Measurements from ENCODE around the gene GUCY2C.

Gene GUCY2C

DNA sequence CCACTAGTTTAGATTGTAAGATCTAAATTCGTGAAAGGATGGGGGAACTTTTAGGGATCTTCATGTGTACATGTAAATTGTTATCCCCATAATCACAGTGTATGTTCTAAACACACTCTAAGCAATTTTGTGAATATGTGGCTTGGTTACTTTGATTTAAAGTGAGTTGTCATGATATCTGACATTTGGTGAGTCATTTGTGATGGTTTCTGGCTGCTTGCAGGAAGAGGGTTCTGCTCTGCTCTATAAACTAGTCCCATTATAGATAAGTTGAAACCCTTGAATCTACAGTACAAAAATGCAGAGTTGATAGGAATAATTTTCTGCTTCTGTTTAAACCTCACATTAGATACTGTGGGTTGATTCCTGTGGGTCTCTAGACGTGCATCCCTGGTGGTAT is 14.8 kb downstream of the GUCY2C start:
- DNase-seq (ENCODE audit: low read depth) = no peak

DNA sequence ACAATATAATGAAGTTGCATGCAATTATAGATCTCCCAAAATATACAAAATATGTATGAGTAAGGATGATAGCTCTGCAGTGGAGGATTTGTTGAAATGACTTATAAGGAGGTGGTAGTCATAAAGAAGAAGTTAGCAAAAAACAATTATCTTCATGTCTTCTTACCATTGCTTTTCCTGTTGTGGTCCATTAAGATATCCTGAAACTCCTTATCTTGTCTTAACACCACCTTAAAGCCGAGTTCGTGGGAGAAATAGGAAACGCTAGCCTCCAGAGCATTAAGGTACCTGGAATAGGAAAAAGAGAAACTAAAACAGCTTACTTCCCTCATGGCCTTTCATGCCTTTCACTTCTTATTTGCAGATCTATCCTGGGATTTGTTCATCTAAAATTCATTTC is 15.2 kb downstream of the GUCY2C start:
- DNase-seq (ENCODE audit: low read depth) = no peak

DNA sequence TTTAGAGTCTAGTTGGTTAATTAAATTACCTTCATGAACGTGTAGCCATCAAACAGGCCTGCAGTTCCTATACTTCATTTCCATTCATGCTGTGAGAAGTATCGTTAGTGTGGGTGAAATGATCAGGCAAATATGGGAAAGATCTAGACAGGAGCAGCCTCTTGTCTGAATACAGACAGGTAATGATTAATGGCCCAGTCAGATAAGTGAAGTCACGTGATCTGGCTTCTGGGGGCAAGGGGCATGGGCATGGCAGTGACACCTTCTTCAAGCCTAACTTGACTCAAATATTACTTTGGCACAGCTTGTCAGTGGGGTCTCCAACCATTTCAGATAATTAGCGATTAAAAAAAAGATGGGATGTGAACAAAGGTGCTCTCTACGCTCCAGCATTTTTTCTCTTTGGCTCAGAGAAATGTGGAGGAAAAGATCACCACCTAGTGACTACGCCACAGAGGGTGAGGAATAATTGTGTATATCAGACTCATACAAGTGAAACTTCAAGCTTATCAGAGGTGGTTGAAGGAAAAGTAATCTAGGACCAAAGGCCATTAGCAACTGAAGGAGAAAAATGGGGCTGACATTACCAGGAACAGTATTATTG is 17.8 kb downstream of the GUCY2C start:
- no peak for DNase-seq (ENCODE audit: low read depth)

DNA sequence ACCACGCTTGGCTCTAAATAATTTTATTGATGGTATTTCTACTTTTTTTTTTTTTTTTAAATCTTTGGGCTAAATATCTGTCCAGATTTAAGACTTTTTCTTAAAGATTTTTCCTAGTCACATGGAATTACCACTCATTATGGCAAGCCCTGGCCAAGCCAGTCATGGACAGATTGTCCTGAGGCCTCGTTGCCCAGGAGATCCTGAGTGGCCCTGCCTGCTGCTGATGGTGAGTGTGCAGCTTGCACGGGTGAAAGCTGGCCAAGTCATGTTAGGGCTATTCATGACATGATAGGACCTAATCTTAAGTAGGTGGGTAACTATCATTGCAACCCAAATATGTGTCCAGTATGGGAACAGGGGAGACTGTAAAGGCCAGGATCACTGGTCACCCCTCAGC is 27.8 kb downstream of the GUCY2C start:
- no peak for DNase-seq (ENCODE audit: low read depth)

DNA sequence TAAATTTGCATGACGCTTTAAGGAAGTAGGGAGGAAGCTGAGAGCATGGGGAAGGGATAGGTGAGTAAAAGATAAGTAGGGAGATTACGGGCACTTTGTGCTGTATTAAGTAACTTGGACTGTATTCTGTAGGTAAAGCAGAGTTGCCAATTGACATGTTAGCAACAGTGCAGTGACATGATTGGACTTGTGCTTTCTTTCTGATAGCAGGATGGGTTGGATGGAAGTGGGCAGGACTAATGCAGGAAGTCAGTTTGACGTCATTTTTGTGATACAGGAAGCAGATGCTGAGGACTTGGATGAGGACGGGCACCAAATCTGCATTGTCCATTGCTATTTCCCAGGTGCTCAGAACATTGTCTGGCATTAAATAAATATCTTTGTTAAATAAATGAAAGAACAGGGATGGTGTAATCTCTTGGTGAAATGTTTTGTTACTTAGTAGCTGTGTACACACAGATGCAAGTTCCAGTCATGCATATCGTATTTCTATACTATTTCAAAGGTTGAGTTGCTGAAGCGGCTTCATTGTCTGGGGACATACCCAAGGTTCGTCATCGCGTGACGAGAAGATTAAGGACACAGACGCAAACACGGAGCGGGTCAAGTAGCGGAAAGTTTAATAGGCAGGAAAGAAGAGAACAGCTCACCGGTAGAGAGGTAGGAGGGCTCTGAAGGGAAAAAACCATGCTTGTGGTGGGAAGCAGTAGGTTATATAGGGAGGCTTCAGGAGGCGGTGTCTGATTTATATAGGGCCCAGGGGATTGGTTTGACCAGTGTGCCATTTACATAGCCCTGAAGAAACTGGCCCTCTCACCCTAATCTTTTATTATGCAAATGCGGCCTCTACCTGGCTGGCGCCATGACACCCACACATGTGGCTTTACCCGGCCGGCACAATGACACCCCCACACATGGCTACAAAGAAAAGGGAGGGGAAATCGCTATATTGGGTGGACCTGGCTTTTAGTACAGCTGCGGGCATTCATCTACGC is 30.7 kb downstream of the GUCY2C start:
- no peak for DNase-seq (ENCODE audit: low read depth)

DNA sequence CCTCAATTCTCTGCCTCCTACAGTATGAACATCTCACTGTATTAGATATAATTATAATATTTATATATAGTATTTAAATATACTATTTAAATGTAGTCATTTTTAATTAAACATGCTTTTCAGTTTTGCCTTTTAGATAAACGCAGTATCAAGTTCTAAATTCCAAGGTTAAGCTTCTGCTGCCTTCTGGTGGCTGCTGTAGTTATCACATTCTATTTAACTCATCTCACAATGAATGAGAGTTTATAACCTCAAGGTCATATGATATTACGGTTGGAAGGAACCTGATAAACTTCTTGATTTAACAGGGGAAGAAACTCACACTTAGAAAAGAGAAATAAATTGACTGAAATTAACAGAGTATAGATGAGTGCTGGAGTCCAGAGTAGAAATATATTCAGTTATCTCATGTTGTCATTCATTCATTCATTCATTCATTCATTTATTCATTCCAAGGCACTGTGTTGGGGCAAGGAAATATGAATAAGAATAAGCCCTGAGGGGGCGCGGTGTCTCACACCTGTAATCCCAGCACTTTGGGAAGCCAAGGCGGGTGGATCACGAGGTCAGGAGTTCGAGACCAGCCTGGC is 31.9 kb downstream of the GUCY2C start:
- no peak for DNase-seq (ENCODE audit: low read depth)

DNA sequence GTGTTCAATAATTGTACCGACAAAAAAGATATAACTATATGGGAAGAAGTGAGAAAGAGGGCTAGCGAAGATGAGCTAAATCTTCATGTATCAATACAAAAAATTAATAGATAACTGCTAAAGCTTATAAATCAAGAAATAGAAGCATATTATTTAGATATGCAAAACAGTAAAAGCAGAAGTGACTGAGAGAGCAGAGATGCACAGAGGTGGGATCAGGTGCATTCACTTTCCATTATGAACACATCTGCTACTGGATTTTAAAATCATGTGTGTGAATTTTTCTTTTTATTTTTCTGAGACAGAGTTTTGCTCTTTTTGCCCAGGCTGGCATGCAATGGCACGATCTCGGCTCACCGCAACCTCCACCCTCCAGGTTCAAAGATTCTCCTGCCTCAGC is 33.4 kb downstream of the GUCY2C start:
- DNase-seq (ENCODE audit: low read depth) = no peak

DNA sequence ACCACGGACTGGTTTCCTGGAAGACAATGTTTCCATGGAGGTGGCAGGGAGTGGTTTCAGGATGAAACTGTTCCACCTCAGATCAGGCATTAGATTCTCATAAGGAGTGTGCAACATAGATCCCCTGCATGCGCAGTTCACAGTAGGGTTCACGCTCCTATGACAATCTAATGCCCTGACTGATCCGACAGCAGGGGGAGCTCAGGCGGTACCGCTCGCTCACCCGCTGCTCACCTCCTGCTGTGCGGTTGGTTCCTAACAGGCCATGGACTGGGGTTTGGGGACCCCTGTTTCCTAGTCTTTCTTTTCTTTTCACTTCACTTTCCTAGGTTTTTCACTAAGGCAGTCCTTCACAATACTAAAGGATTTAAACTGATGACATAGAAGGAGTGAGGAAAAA is 39.6 kb downstream of the GUCY2C start:
- no peak for DNase-seq (ENCODE audit: low read depth)

DNA sequence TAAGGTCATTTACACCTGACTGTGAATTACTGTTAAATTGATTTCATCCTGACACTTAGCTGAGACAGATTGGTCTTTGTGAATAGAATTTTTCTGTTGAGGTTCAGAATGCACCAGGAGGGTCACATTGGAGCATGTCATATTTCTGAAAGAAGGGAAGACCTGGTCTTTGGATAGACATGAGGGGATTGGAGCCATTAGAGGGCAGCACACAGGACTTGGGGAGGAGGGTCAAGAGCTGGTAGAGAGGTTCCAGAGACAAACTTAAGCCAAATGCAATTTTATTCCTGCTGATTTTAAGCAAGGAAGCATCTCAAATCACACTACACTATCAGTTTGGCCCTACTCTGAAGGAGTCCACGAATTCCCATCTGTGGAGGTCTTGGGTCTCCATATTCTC is 41.1 kb downstream of the GUCY2C start:
- no peak for DNase-seq (ENCODE audit: low read depth)

DNA sequence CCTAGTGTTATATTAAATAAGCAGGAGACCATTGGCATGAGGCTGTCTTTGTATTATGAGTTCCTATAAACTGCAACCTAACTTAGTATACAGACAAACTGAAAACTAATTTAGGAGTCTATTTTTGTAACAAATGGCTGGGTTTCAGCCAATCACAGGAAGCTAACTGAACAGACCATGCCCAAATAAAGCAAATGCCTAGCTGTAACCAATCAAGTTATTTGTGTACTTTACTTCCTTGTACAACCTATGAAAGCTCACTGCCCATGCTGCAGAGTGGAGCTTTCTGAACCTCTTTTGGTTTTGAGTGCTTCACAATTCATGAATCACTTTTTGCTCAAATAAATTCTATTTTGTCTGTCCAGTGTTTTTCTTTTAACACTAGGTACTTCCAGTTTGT is 41.6 kb downstream of the GUCY2C start:
- no peak for DNase-seq (ENCODE audit: low read depth)

DNA sequence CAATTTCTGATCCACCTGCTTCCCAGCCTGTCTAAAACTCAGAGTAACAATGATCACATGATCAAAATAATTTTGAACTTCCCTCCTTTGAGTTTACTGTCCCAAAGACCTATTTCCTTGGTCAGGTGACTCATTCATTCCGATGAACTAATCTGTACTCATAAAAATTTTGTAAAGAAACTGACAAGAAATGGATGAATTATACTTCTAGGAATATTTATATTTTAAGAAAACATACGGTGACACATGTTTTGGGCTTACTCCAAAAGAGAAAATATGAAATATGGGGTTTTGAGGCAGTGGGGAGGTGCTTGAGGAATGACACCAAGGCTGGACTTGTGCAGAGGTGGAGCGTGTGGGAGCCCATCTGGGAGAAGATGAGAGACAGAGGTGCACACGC is 42.0 kb downstream of the GUCY2C start:
- DNase-seq (ENCODE audit: low read depth) = no peak

DNA sequence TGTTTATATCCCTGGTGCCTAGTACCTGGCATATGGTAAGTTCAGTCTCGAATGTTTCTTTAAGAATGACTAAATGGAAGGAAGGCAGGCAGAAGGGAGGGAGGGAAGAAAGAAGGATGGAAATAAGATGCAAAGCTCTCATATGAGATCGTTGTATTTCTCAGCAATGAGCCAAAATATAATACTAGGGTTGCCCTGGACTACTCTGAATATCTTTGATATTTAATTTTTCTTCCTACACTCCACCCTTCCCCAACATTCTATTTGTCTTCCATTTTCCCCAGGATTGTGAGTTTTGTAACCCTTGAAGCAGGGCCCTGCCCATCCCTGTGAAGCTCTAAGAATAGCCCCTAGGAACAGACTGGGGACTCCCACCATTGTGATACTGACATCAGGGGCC is 43.9 kb downstream of the GUCY2C start:
- DNase-seq (ENCODE audit: low read depth) = no peak

DNA sequence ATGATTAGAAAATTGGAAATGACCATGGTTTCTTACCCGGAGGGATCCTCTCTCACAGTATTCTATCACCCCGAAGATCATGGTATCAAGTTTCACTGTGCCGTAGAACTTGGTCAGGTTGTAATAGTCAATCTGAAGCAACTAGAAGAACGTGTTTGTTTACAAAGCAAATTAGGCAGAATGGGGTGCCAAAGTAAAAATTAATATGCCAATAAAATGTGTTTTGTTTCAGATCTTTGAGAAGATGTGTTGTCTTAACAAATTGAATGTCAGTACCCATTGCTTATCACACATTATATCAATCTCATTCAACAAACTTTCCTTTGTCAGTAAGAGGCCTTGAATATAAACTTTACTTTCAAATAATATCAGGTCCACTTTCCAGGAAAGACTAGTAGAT is 45.0 kb downstream of the GUCY2C start:
- DNase-seq (ENCODE audit: low read depth) = no peak

DNA sequence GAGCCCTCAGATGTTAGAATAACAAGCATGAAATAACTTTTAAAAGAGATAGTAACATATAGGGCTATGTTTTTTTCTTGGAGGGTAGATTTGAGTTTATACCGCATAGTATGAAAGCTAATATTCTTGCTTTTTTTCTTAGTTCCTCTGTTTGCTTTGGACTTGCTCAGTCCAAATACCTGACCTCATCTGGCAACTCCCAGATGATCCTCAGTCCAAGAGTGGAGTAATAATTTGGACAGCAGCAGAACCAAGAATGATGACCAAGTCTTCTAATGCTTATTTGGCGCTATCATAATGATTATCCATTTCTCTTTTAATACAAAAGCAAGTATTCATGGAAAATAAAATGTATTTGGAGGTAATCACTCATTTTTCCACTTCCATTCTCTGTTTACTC is 45.6 kb downstream of the GUCY2C start:
- DNase-seq (ENCODE audit: low read depth) = no peak

DNA sequence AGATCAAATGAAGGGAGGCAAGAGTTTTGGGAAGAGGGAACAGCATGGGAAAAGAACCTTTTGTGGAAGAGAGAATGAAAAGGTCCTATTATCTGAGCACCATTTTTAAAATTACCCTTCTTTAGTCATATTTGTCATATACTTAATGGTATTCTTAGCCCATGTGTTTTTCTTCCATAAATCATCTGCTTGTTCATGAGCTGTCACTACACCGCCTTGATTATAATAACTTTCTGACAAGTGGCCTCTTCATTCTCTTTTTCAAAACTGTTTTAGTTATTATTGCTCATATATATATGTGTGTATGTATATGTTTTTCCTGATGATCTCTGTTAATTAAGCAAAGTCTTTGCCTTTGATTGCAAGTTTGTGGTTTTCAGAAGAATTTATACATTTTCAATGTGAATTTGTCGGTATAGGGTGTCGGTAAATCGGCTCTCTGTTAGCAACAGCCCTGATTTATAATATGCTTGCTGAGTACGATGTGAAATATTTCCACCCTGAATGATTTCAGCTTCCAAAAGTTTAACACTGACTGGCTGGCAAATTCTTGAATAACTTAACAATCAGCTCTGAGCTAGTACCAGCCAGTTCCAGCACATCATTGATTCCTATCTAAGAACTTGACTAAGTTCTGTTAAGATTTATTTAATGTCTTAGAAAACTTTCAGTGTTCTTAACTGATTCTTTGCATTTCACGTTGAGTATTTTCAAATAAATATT is 49.2 kb downstream of the GUCY2C start:
- DNase-seq (ENCODE audit: low read depth) = no peak

DNA sequence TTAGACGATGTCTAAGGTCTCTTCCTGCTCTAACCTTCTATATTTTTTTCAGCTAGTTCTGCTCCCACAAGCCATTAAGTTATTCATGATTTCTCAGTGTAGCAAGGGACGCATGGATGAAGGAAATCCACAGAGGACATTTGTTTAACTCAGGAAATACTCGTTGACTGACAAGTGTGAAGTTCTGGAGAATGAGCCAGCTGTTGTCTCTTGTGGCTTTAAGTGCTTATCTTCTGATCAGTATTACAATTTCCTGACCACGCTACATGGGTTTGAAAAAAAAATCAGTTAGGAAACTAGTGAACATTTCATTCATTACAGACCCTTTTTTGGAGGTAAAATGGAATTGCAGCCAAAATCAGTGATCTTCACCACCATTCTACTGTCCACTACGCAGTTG is 53.1 kb downstream of the GUCY2C start:
- DNase-seq (ENCODE audit: low read depth) = no peak

DNA sequence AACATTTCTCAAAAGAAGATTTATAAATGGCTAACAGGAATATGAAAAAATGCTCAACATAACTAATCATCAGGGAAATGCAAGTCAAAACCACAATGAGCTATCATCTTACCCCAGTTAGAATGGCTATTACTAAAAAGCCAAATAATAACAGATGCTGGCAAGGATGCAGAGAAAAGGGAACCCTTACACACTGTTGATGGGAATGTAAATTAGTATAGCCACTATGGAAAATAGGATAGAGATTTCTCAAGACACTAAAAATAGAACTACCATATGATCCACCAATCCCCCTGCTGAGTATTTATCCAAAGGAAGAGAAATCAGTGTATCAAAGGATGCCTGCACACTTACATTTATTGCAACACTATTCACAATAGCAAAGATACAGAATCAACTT is 58.3 kb downstream of the GUCY2C start:
- DNase-seq (ENCODE audit: low read depth) = no peak

DNA sequence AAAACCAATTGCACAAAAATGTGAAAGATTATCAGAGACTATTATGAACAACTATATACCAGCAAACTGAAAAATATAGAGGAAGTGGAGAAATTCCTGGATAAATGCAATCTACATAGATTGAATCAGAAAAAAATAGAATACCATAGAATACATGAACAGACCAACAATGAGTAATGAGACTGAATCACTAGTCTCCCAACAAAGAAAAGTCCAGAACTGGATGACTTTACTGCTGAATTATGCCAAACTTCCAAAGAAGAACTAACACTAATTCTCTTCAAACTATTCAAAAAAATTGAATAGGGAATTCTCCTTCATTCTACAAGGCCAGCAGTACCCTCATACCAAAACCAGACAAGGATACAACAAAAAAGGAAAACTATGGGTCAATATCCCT is 60.6 kb downstream of the GUCY2C start:
- DNase-seq (ENCODE audit: low read depth) = no peak

DNA sequence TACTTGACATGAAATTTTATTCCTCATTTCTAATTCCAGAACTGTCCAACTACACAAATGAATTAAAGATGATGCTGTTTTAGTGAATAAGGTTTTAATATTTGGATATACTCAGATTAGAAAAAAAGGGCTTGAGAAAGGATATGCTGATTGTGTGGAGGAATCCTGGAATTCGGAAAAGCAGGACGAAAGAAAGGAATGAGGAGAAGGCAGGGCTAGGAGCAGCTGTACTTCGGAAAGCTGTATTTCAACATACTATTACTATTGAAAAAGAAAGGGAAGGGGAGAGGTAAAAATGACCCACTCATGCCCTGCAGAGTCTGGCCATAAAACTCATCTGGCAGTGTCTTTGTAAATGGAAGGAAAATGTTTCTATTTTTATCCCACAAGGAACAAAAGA is 65.6 kb downstream of the GUCY2C start:
- no peak for DNase-seq (ENCODE audit: low read depth)

DNA sequence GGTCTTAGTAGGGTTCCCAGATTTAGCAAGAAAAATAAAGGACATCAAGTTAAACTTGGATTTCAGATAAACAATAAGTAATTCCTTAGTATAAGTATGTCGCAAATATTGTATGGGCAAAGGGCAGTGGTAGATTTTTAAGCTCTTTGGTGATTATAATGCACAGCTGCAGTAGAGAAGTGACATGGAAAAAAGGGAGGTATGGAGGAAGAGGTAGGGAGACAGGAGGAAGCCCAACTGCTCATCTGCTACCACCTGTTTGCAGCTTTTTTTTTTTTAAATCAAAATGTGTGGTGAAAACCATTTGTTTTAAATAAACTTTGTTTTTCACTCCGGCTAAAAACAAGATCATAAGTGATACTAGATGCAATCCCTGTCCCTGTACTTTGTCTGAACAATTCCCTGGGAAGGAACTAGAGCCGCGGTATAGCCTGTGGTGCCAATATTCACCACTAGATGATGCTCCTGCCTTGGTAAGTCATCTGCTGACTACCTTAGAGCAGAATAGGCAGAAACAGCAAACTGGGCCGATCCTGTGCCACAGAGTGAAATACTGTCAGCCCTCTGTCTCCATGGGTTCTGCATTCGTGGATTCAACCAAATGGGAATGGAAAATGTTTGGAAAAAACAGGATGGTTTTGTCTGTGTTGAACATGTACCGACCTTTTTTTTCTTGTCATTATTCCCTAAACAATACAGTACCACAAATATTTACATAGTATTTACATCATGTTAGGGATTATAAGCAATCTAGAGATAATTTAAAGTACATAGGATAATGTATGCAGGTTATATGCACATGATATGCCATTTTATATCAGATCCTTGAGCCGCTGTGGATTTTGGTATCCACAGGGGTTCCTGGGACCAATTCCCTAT is 66.3 kb downstream of the GUCY2C start:
- DNase-seq (ENCODE audit: low read depth) = peak; percentile 5

DNA sequence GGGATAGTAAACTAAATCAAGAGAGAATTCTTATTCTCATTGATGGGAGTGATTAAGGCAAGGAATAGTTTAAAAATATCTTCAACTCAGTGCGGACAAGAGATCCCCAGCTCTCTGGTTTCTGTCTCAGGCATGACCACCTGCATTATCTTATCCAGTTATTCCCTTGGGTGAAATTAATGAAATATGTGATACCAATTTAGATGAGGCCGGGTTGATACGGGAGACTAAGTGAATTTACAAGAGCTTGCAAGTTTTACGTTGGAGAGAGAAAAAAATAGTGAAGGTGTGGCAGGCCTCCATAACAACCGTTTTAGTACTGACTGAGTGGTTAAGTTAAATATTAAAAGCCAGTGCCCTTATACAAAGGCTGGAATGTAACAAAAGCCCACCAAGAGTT is 67.6 kb downstream of the GUCY2C start:
- DNase-seq (ENCODE audit: low read depth) = no peak

DNA sequence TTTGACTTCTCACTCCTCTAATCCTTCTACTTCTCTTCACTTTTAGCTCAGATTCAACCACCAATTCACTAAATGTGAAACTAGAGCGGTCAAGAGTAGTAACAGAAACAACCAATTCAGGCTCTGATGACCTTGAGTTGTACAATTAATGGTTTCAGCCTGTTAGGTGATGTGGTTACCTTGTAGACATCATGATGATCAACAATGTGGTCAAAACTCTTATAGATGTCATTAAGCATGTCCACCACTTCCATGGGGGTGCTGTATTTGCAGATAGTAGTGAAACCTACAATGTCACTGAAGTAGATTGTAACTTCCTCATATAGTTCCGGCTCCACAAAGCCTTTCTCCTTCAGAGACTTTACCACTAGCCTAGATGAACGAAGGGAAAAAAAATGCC is 74.6 kb downstream of the GUCY2C start:
- DNase-seq (ENCODE audit: low read depth) = no peak

Measured in stimulated activated CD8-positive, alpha-beta memory T cell treated with anti-CD3 and anti-CD28 coated beads, Interleukin-15, amount 100 ng/mL, for 24 hours (primary cell).